HG03159 (cell line): Measurements from ENCODE around the gene C21orf58.
"Not testable (repeated sequence)": the region's sequence is repeated elsewhere in the genome, so short reads cannot be mapped to it uniquely, and the experiment has no call there.

Experiments
- ATAC-seq: cut with Tn5 transposase; IDR thresholded peaks from one replicate; pipeline ENCODE4 v1.9.1; 2021; ENCODE audit warnings: mild to moderate bottlenecking, moderate library complexity; ENCODE audit not compliant: unreplicated experiment

C21orf58 gene

GRCh38 chr21:46325073-46325912 lies 1.6 kb upstream of the C21orf58 start:
- no peak for ATAC-seq

- ATAC-seq = peak; percentile 66
Measured at GRCh38 chr21:46324390-46325072, 861 bp upstream of the C21orf58 start.

DNA sequence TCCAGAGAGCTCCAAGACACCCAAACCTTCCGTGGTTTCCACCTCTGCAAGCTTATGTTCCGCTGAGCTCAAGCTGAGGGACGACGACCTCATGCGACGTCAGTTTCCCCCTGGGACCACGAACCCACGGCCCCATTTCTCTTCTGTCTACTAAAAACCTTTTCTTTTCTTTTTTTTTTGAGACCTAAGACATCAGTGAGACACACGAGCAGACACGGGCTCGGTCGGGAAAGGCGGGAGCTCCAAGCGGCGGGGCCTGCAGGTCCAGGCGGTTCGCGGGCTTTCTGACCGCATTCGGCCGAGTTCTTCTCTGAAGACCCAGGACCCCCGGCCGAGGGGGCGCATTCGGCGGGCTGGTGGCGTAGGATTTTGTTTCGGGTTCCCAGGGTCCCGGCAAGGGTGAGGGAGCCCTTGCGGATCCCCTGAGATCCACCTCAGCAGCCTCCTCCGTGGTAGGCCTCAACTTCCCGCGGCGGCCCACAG lies 402 bp downstream of the C21orf58 start:
- peak; percentile 5 for ATAC-seq

DNA sequence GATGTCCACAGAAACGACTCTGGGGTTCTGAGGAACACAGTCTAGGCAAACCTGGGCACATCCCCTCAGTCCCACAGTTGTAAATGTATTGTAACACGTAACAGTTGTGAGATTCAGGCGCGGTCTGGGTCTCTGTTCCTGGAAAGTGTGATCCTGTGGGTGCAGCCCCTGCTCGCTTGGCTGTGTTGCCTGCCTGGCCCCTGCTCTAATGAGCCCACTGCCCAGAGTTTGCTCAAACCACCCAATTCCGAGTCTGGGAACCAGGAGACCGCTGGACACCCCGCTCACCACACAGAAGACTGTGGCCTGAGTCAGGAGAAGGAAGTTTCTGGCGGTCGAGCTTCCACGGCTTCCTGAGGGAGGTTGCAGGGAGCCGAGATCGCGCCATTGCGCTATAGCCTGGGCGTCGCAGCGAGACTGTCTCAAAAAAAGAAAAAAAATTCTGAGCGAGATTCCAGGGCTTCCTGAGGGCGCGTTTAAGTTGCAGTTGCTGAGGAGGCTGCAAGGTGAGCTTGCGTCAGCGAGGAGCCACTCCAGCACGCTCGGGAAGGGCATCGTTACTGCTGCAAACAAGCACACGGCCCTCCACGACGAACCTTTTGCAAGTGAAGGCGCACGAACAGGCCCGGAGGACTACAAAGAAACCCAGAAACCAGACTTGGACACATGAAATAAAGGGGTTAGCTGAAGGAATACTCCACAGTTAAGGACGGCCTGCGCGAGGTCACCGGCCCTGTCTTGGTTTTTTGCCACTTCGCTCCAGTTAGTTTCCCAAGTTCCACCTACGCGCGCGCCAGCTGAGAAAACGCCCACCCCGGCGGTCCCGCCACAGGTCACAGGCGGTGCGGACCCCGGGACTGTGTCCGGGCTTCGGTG lies 1.1 kb downstream of the C21orf58 start:
- ATAC-seq = no peak

DNA sequence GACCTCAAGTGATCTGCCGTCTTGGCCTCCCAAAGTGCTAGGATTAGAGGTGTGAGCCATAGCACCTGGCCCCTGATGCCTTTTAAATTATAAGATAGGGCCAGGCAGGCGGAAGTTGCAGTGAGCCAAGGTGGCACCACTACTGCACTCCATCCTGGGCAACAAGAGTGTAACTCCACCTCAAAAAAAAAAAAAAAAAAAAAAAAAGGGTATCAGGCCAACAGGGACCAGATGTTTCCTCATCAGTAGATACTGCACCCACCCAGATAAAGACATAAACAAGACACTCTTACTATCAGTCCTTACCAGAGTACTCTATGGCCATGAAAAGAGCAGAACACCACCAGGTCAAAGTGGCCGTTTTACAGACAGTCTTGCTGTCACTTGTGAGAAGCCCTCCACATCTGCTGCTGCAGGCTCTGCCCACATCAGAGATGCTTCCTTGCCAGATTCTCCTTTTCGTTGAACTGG lies 3.3 kb downstream of the C21orf58 start:
- no peak for ATAC-seq

DNA sequence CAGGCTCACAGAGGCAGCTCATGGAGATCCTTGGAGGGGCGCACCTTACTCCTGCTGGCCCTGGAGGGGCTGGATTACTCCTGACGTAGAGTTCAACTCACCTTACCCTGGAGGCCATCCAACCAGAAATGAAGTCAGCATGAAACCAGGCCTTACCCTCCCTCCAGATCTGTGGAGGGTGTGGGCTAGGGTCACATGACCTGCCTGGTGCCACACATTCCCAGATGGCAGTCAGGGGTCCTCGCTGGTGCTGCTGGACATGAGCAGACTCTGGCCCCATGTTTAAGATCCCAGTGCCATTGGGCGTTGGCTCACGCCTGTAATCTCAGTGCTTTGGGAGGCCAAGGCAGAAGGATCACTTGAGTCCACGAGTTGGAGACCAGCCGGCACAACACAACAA lies 4.5 kb downstream of the C21orf58 start:
- no peak for ATAC-seq

GRCh38 chr21:46318464-46318845 lies 5.2 kb downstream of the C21orf58 start:
- ATAC-seq = no peak

DNA sequence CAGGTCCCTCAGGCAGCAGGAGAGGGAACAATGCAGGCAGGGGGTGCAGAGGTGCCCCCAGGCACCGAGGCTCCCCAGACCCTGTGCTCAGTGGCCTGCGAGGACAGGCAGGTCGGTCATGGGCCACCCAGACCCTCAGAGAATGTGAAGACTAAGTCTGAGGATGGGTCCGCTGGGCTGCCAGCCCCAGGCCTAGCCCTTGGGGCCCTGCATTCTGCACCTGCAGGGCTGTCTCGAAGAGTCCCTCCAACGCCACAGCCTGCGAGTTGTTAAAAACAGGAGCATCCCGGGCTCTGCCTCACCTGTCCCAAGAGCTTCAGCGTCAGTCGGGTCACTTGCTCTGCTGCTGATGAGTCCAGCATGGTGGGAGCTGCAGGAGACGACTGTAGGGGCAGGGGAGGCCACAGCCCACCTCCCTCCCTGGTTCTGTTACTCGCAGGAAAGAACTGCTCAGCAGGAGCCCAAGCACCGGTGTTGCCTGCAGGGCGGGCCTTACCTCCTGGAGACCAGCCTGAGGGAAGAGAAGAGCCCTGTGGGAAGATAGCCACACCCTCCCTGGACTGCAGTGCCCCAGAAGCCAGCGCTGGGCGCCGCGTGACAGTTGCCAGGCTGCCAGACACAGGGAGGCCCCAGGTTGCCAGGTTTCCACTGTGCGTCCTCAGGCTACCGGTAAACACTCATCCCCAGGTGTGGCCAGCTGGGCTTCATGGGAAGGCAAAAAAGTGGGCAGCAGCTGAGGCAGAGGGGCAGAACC lies 5.8 kb downstream of the C21orf58 start:
- no peak for ATAC-seq

DNA sequence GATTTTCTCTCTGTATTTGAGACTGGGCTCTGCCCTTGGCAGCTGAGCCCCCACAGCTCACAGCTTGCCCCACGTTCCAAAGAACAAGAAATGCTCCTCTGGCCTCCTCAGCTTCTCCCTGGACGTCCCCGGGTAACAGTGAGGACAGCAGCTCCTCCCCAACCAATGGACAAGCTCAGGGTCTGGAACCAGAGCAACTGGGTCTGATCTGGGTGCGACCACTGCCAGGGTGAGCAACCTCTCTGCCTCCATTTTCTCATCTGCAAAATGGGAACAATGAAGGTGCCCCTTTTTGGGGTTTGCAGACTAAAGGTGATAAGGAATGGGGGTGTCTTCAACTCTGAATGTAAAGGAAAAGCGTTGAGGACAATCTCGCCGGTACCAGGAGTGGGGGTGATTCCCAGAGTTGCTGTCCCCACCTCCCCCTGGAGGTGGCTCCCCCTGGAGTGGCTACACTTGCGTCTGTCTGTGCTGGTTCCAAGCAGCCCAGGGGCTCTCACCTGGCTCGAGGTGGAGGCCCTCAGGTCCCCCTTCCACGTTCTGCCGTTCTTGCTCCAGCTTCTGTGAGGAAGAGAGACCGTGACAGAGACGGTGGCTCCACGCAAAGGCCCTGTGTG lies 6.9 kb downstream of the C21orf58 start:
- ATAC-seq = no peak

DNA sequence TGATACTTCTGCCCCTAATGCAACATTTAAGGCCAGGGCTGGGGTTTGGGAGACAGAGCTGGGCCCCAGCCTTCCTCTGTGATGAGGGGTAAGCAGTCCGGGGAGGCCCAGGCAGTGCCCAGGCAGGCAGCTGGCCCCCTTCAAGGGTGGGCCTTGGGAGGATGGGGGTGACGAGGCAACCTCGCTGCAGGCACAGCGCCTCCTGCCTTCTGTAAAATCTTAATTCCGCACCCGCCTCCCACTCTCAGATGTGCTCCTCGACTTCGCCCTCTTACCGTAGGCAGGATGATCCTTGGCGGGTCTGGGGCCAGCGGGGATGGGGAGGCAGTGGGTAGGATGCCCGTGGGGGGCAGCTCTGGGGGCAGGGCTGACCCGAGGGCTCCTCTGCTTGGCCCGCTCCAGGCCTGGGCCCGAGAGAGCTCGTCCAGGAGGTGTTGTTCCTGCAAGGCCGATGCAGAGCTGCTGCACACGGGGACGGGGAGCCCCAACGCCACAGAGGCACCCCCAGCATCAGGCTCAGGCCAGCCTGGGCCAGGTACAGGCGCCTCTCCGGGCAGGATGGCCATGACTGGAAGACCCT lies 9.1 kb downstream of the C21orf58 start:
- no peak for ATAC-seq

DNA sequence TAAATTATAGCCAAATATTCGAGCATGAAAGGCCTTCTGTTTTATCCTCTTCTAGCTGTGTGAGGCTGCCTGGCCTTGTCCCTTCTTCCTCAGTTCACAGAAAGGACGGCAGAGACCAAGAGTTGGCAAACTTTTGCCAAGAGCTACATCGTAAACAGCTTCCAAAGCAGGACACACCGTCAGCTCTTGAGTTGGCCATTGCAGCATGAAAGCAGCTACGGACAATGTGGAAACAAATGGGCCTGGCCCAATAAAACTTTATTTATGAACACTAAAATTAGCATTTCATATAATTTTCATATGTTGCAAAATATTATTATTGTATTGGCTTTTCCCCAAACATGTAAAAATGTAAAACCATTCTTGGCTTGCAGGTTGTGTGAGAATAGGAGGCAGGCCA lies 10.7 kb downstream of the C21orf58 start:
- no peak for ATAC-seq

GRCh38 chr21:46311568-46311967 lies 12.1 kb downstream of the C21orf58 start:
- ATAC-seq = no peak

DNA sequence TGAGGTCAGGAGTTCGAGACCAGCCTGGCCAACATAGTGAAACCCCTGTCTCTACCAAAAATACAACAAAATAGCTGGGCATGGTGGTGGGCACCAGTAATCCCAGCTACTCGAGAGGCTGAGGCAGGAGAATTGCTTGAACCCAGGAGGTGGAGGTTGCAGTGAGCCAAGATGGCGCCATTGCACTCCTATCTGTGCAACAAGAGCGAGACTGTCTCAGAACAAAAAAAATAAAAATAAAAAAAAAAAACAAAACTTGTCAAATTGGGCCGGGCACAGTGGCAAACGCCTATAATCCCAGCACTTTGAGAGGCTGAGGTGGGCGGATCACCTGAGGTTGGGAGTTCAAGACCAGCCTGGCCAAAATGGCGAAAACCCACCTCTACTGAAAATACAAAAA lies 13.4 kb downstream of the C21orf58 start:
- not testable (repeated sequence) for ATAC-seq

GRCh38 chr21:46308431-46308830 lies 15.2 kb downstream of the C21orf58 start:
- ATAC-seq = no peak

- ATAC-seq = no peak
Measured at GRCh38 chr21:46307625-46308024, 16.0 kb downstream of the C21orf58 start.

DNA sequence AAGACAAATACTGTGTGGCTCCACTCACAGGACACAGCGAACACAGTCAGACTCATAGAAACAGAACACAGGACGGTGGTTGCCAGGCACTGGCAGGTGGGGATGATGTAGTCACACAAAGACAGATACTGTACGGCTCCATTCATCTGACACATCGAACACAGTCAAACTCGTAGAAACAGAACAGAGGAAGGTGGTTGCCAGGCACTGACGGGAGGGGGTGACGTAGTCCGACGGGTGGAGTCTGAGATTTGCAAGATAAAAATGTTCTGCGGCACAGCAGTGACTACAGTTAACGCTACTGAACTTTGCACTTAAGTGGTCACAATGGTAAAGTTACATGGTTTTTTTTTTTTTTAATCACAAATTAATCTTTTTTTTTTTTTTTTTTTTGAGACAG lies 18.7 kb downstream of the C21orf58 start:
- ATAC-seq = no peak

- no peak for ATAC-seq
Measured at GRCh38 chr21:46304437-46304836, 19.2 kb downstream of the C21orf58 start.

- no peak for ATAC-seq
Measured at GRCh38 chr21:46301759-46302158, 21.9 kb downstream of the C21orf58 start.

GRCh38 chr21:46299167-46299566 lies 24.5 kb downstream of the C21orf58 start:
- no peak for ATAC-seq
